GM04504 (cell line): ENCODE data around the gene OPN1MW3.
"Not testable (repeated sequence)": the region's sequence is repeated elsewhere in the genome, so short reads cannot be mapped to it uniquely, and the experiment has no call there.

Source experiments
- DNase-seq: peaks from one replicate; pipeline ENCODE4 v3.0.0-alpha.2; 2012; ENCODE audit warnings: low read depth

The OPN1MW3 gene

DNA sequence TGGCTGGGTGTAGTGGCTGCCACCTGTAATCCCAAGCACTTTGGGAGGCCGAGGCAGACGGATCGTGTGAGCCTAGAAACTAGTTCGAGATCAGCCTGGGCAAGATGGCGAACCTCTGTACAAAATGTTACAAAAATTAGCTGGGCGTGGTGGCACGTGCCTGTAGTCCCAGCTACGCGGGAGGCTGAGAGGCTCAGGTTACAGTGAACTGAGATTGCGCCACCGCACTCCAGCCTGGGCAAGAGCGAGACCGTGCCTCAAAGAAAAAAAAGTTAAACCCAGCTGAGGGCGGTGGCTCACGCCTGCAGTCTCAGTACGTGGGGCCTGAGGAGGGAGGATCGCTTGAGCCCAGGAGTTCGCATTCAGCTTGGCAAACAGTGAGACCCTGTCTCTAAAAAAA is 39.3 kb downstream of the OPN1MW3 start:
- DNase-seq = no peak

DNA sequence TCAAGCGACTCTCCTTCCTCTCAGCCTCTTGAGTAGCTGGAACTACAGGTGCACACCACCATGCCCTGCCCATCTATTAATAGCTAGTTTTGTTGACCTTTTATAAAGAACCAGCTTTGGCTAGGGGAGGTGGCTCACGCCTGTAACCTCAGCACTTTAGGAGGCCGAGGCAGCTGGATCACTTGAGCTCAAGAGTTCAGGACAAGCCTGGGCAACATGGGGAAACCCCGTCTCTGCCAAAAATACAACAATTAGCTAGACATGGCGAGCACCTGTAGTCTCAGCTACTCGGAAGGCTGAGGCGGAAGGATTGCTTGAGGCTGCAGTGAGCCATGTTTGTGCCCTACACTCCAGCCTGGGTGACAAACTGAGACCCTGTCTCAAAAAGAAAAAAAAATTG is 40.9 kb downstream of the OPN1MW3 start:
- no peak for DNase-seq

DNA sequence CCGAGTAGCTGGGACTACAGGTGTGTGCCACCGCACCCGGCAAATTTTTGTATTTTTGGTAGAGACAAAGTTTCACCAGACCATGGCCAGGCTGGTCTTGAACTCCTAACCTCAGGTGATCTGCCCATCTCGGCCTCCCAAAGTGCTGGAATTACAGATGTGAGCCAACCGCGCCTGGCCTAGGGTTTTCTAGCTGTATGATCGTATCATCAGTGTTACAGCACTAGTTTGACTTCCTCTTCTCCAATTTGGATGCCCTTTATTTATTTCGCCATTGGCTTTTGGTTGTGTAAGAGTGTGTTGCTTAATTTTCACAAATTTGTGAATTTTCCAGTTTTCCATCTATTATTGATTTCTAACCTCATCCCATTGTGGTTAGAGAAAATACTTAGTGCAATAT is 43.4 kb downstream of the OPN1MW3 start:
- no peak for DNase-seq

DNA sequence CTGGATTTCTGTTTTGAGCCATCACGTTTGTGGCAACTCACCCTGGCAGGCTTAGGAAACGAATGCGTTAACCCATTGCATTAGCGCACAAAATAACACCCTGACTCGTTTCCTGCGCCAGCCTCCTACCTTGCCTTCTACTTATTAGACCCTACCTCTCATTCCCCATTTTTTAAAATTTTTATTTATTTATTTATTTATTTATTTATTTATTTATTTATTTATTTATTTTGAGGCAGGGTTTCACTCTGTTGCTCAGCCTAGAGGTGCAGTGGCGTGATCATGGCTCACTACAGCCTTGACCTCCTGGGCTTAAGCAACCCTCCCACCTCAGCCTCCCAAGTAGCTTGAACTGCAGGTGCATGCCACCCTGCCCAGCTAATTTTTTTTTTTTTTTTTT is 45.6 kb downstream of the OPN1MW3 start:
- DNase-seq = not testable (repeated sequence)

DNA sequence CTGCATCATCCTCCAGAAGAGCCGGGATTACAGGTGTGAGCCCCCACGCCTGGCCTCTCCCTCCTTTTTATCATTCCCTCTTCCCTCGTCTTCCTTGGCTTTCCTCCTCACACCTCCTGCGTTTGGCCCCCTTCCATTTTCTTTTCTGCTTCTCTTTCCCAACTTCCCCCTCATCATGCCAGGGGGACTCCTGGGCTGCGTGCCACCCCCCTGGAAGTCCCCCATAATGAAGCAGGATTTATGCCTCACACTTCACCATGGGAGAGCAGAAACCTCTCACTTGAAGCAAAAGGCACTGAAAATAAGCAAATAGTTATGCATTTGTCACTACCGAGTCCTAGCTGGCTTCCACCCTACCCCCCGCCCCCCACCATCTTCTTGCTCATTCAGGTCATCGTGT is 46.1 kb downstream of the OPN1MW3 start:
- DNase-seq = no peak

DNA sequence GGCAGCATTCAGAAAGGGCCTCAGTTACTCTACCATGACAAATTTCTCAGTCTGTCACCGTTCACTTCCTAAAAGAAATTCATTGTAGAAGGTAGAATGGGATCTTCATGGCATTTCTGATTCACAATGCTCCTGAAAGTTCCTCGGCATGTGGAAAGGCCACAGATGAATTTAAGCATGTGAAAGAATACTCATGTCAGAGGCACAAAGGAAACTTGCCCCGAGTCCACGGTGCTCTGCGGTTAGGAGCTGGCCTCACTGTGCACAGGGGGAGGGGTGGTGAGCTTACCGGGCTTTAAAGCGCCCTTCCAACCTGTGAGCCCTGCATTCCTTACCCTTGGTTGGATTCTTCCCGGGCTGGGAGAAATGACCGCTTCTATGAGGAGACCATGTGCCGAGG is 47.5 kb downstream of the OPN1MW3 start:
- no peak for DNase-seq

DNA sequence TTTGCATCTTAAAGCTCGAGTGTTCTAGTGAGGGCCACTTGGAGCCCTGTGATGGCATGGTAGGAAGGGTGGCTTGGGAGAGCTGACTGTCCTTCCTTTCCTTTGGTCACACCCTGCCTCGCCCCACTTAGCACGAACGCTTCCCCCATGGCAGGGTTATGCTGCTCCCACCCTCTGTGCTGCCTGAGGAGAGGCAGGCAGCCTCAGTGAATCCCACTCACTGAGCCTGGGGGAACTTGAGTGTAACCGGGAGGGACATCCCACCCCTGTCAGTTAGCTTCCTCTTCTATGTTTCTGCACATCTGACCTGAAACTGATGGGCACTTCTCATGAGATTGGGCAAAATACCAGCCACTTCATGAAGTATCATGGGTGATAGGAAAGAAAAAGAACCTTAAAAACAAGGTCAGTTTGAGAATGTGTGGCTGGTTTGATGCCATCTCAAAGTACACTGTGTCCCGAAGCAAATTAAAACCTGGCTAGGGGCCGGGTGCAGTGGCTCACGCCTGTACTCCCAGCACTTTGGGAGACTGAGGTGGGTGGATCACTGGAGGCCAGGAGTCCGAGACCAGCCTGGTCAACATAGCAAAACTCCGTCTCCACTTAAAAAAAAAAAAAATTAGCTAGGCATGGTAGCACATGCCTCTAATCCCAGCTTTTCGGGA is 48.3 kb downstream of the OPN1MW3 start:
- no peak for DNase-seq

DNA sequence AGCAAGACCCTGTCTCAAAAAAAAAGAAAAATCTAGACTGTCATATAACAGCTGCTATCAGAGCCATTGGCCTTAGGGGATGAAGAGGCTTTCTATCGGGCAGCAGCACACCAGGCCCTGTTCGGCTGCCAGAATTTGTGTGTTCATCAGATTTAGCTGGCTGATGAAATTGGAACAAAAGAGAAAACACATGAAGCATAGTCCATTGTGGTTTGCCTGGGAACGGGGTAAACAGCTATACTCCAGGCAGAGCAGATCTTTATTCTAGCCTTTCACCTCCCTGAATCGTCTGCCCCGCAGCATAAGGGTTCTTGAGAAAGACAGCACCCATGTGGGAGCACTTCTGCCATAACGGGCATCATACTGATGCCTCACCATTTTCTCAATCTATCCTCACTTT is 49.8 kb downstream of the OPN1MW3 start:
- DNase-seq = no peak

DNA sequence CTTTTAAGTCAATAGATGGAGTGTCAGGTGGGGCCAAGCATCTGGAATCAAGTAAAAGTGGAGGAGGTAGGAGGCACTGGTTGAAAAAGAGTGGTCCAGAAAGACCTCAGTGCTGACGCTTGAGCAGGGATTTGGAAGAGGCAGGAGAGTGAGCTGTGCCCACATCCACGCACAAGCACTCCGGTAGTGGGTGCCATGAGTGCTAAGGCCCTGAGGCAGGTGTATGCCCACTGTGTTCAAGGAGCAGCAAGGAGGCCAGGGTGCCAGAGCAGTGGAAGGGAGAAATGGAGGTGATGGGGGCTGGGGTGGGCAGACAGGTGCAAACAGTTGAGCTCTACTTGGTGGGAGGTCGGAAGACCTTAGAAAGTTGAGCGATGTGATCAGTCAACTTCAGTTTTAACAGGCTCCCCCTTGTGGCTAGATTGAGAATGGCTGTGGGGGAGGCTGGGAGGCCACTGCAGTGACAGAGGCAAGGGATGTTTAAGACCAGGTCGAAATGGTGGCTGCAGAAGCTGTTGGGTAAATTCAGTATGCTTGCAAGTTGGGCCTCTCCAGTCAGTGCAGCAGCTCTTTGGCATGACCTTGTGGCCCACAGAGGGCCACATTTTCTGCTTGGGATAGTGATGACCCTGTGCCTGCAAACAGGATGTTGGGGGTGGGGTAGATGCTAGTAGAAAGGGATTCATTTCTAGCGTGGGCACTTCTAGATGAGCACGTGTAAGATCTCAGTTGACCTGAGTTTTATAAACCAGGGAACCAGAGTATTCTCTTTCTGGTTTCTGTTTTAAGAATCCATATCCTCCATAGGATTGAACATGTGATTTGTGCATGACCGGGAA is 50.9 kb downstream of the OPN1MW3 start:
- DNase-seq = no peak

DNA sequence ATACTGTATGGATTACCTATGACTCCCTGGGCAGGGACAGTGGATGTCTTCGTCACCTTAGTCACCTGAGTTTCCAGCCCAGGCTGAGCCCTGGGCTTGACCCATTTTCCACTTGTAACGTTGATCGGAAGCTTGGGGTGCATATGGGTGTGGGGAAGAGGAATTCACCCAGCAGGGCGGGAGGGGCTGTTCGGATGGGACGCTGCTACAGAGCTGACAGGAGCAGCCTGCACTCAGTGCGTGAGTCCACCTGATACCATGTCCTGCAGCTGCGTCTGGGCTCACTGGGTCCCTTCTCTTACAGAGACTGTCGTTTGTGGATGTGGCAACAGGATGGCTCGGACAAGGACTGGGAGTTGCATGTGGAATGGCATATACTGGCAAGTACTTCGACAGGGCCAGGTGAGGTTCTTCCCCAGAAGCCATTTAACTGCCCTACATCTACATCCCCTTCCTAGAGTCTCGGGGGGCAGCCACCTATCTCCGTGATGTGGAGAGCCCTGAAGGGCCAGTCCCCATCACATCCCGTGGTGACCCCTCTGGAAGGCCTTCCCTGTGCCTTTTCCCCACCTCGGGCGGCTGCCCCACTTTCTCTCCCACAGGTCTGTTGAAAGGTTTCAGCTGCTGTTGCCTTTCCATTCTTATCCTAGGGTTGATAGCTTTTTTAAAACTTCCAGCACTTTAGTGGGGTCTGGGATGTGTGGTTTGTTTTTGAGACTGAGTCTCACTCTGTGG is 51.8 kb downstream of the OPN1MW3 start:
- no peak for DNase-seq

DNA sequence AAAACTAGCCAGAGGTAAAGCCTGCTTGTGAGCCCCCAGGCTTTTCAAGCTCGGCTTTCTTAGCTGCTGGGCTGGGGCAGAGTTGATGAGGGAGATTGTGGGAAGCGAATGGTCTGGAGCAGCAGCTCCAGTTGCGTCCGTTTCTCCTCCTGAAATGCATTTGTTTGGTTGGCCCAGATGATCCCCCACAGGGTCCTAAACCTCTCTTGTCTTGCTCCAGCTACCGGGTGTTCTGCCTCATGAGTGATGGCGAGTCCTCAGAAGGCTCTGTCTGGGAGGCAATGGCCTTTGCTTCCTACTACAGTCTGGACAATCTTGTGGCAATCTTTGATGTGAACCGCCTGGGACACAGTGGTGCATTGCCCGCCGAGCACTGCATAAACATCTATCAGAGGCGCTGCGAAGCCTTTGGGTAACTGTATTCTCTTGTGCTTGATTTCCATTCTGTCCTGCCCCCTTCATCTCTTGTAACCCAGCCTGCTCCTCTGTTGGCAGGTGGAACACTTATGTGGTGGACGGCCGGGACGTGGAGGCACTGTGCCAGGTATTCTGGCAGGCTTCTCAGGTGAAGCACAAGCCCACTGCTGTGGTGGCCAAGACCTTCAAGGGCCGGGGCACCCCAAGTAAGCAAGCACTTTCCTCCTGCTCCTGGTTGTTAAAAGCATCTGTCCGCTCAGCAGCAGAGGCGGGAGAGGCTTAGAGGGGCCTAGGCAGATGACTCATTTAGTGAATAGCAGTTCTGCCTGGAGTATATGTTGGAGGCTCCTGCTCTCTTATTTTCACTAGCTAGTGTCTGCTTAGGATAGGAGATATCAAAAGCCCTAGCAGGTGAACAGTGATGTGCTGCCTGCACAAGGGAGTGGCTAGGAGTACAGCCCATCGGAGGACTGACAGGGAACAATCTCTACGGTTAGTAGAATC is 53.5 kb downstream of the OPN1MW3 start:
- DNase-seq = no peak

DNA sequence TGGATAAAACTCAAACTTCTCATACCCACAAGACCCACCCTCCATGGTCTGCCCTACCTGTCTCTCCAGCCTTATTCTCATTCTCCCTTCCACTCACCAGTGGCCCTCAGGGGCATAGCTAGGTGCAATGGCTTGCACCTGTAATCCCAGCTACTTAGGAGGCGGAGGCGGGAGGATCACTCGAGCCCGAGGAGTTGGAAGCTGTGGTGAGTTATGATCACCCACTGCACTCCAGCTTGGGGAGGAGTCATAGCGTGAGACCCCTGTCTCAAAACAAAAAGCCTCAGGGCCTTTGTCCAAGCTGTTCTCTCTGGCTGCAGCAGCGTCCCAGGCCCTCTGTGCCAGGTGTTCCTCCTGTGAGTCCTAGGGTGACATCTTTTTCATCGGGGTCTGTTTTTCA is 54.7 kb downstream of the OPN1MW3 start:
- no peak for DNase-seq

DNA sequence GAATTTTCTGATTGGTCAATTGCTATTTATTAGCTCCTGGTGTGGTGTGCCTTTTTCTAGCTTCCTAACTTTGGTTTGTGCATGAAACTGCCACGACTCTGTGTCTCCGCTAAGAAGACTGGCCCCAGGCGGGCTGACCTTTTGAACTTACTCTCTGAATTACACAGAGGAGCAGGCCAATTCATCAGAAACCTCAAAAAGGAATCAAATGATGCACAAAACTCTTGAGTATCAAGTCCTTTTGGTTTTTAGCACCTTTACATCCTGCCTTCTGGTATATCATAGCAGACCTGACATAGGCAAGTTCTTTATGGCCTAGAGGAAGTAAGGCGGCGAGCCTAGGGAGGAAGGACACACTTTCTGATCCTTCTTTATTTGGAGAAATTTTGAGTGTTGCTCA is 55.8 kb downstream of the OPN1MW3 start:
- no peak for DNase-seq

DNA sequence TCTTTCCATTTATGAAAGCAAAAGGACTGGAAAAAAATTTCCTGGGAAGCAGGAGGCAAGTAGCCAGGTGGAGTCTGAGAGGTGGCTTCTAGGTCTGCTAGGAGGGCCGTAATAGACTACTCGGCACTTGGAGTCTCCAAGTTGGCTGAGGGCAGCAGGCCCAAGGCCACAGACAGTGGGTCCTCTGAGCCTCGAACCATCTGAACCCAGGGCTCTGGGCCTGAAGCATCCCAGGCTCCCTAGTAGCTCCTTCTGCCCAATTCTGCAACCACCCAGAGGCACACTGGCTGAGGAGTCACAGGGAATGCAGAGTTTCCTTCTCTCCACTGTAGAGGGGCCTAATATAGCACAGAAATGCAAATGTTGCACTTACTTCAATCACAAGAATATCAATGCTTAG is 58.0 kb downstream of the OPN1MW3 start:
- no peak for DNase-seq

DNA sequence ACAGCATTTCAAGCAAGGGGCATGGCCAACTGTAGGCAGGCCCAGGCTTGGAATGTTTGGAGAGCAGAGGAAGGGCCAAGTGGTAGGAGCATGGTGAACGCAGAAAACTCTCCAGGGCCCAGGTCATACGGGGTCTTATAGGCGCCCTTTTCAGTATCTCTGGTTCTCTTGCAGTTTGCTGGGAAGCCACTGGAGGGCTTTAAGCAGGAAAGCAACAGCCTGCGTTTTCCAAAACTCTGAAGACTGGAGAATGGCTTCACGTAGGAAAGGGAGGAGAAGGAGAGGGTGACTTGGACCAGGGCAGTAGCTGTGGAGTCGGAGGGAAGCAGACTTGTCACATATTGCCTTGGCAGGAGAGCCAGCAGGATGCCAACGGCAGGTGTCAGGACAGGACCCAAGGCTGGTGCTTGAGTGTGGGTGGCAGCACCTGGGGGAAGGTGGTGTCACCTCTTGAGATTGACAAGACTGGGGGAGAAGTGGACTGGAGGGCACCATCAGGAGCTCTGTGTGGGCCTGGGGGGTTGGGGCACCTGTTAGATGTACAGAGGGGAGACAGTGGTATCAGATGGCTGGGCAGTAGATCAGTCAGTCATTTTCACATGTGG is 60.1 kb downstream of the OPN1MW3 start:
- DNase-seq = no peak

DNA sequence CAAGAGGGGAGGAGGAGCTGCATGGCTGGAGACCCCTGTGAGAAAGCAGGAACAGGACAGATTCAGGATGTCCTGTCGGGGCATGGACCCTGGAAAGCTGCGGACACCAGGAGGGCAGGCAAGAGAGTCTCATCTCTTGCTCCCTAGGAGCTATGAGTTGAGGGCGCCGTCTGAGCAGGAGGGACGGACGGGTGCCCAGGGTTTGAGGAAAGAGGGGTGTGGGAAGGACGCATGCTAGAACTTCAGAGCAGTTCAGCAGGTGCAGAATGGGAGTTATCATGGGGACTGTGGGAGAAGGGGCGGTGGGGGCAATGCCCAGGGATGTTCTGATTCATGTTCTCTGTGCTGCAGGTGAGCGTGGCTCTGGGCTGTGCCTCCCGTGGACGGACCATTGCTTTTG is 63.0 kb downstream of the OPN1MW3 start:
- no peak for DNase-seq
